GM23338 (cell line): ENCODE measurements around the gene RPS15. TPM values are rescaled to one million over a fixed set of nuclear protein-coding genes. Genes with fewer than 3 reads are reported as not detected.

Experiments
- ATAC-seq: fragments of 200-7000 bp; cut with Tn5 transposase; 3 replicates; pipeline ENCODE4 v1.9.1; 2020
- DNase-seq: peaks from one replicate; pipeline ENCODE4 v3.0.0-alpha.2; 2015; ENCODE audit warnings: low spot score
- H2AFZ ChIP-seq: fragments of 200-600 bp; sonication (generic); 2 replicates; pipeline ENCODE4 v1.8.0; 2016; ENCODE audit warnings: antibody characterized with exemption, mild to moderate bottlenecking, moderate library complexity
- H3F3A ChIP-seq: fragments of 200-600 bp; sonication (generic); replicated peaks from 2 replicates; pipeline ENCODE4 v1.8.0; 2017; ENCODE audit warnings: antibody characterized with exemption, mixed run types, low read depth
- H3K27ac ChIP-seq: fragments of 200-600 bp; sonication (generic); 2 replicates; pipeline ENCODE4 v1.6.1; 2016; ENCODE audit warnings: low read depth
- H3K27me3 ChIP-seq: fragments of 200-600 bp; sonication (generic); 2 replicates; pipeline ENCODE4 v1.8.0; 2016; ENCODE audit warnings: mild to moderate bottlenecking, mixed run types, moderate library complexity; ENCODE audit not compliant: insufficient read depth
- H3K36me3 ChIP-seq: fragments of 200-600 bp; sonication (generic); 2 replicates; pipeline ENCODE4 v1.8.0; 2016; ENCODE audit warnings: mild to moderate bottlenecking; ENCODE audit not compliant: insufficient read depth
- H3K4me1 ChIP-seq: fragments of 200-600 bp; sonication (generic); 2 replicates; pipeline ENCODE4 v1.8.0; 2016; ENCODE audit warnings: mild to moderate bottlenecking, moderate library complexity; ENCODE audit not compliant: insufficient read depth
- H3K4me2 ChIP-seq: fragments of 200-600 bp; sonication (generic); 2 replicates; pipeline ENCODE4 v1.7.1; 2017; ENCODE audit warnings: mixed run types
- H3K4me3 ChIP-seq: fragments of 200-600 bp; sonication (generic); 2 replicates; pipeline ENCODE4 v1.6.1; 2016; ENCODE audit warnings: mixed run types
- H3K79me2 ChIP-seq: fragments of 200-600 bp; sonication (generic); replicated peaks from 2 replicates; pipeline ENCODE4 v1.8.0; 2017; ENCODE audit warnings: mild to moderate bottlenecking; ENCODE audit not compliant: insufficient read depth
- H3K9me2 ChIP-seq: fragments of 200-600 bp; sonication (generic); 2 replicates; pipeline ENCODE4 v1.8.0; 2017; ENCODE audit not compliant: insufficient read depth
- H4K20me1 ChIP-seq: fragments of 200-600 bp; sonication (generic); replicated peaks from 2 replicates; pipeline ENCODE4 v1.8.0; 2017; ENCODE audit warnings: mild to moderate bottlenecking; ENCODE audit not compliant: insufficient read depth
- H3K27ac Mint-ChIP-seq: 2 replicates; pipeline ENCODE4 v1.8.0; 2020; ENCODE audit warnings: inconsistent platforms, mild to moderate bottlenecking, moderate library complexity, mixed read lengths
- H3K27me3 Mint-ChIP-seq: 3 replicates; pipeline ENCODE4 v1.8.0; 2022; ENCODE audit warnings: low read depth, mild to moderate bottlenecking, moderate library complexity, mixed read lengths, inconsistent platforms; ENCODE audit not compliant: insufficient read depth, poor library complexity
- H3K36me3 Mint-ChIP-seq: 3 replicates; pipeline ENCODE4 v1.8.0; 2021; ENCODE audit warnings: low read depth, mild to moderate bottlenecking, inconsistent platforms, moderate library complexity, mixed read lengths
- H3K4me1 Mint-ChIP-seq: 3 replicates; pipeline ENCODE4 v1.8.0; 2020; ENCODE audit warnings: mild to moderate bottlenecking, inconsistent platforms, mixed read lengths
- H3K4me3 Mint-ChIP-seq: 3 replicates; pipeline ENCODE4 v1.8.0; 2021; ENCODE audit warnings: moderate library complexity, mild to moderate bottlenecking, inconsistent platforms, mixed read lengths
- H3K9me3 Mint-ChIP-seq: 3 replicates; pipeline ENCODE4 v1.8.0; 2020; ENCODE audit warnings: moderate library complexity, mild to moderate bottlenecking, inconsistent platforms, mixed read lengths
- CREB1 ChIP-seq: fragments of 250-450 bp; sonication (Bioruptor Pico); IDR thresholded peaks from 2 replicates; pipeline ENCODE4 v1.5.0; 2020; ENCODE audit warnings: low read depth, mild to moderate bottlenecking, moderate library complexity
- EZH2 ChIP-seq: fragments of 200-600 bp; sonication (generic); IDR thresholded peaks from one replicate; pipeline ENCODE4 v1.8.0; 2017; ENCODE audit warnings: antibody characterized with exemption, mild to moderate bottlenecking, low read depth; ENCODE audit not compliant: unreplicated experiment
- EZH2phosphoT487 ChIP-seq: fragments of 200-600 bp; sonication (generic); IDR thresholded peaks from one replicate; pipeline ENCODE4 v1.8.1; 2018; ENCODE audit warnings: antibody characterized with exemption; ENCODE audit not compliant: unreplicated experiment
- POLR2AphosphoS5 ChIP-seq: IDR thresholded peaks from 2 replicates; pipeline ENCODE4 v1.6.1; 2016; ENCODE audit warnings: antibody characterized with exemption, low read depth
- REST ChIP-seq: IDR thresholded peaks from one replicate; pipeline ENCODE4 v1.6.1; 2018; ENCODE audit warnings: antibody characterized with exemption; ENCODE audit not compliant: unreplicated experiment
- ZNF114 ChIP-seq: fragments of 250-450 bp; sonication (Bioruptor Pico); IDR thresholded peaks from 2 replicates; pipeline ENCODE4 v1.5.0; 2020; ENCODE audit warnings: mild to moderate bottlenecking, moderate library complexity
- polyA plus RNA-seq: library from polyadenylated mRNA; unstranded; fragments of >200 nt; fragmentation: Nextera tagmentation; extraction: Ambion mirVana; gene quantifications from 2 replicates; pipeline ENCODE4 v1.2.1, GENCODE V29; 2016
- total RNA-seq: library from RNA; depleted of rRNA; stranded (reverse); fragments of >200 nt; shearing (Covaris generic); gene quantifications from 2 replicates; pipeline ENCODE4 v1.2.3, GENCODE V29; 2014

RPS15 gene
- total and polyA plus RNA-seq, 2 experiments from 2014 or later: 2,953 to 3,861 TPM

DNA sequence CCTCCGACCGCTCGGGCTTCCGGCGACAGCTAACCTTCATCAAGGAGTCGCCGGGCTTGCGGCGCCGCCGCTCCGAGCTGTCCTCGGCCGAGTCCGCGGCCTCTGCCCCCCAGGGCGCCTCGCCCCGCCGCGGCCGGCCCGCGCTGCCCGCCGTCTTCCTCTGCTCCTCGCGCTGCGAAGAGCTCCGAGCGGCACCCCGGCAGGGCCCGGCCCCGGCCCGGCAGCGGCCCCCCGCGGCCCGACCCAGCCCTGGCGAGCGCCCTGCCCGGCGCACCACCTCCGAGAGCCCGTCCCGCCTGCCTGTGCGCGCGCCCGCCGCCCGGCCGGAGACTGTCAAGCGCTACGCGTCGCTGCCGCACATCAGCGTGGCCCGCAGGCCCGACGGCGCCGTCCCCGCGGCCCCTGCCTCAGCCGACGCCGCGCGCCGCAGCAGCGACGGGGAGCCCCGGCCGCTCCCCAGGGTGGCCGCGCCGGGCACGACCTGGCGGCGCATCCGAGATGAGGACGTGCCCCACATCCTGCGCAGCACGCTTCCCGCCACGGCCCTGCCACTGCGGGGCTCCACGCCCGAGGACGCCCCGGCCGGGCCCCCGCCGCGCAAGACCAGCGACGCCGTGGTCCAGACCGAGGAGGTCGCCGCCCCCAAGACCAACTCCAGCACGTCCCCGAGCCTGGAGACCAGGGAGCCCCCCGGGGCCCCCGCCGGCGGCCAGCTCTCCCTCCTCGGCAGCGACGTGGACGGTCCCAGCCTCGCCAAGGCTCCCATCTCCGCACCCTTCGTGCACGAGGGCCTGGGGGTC lies 31.3 kb downstream of the RPS15 start:
- Mint-ChIP-seq H3K27me3 (peaks cover 63% of the 10 kb centered on the region), H3K4me1 (peaks cover 6% of the 10 kb centered on the region; the same call in 2 of the 3 replicates), H3K4me3 (no peak overlapping the region), H3K9me3 (0 out of 3 replicates have a peak, but pooled peaks cover 3% of the 10 kb centered on the region), H3K27ac (no peak overlapping the region), H3K36me3 (no peaks in the 10 kb centered on the region; the same call in 2 of the 3 replicates)
- Histone ChIP-seq H3K79me2 (no peaks in the 10 kb centered on the region), H3K36me3 (no peaks in the 10 kb centered on the region), H3K4me1 (peaks cover 6% of the 10 kb centered on the region; the same call in 1 of the 2 replicates), H3K4me2 (peak overlapping the region; percentile 89), H3F3A (peaks cover 21% of the 10 kb centered on the region), H2AFZ (no peak overlapping the region), H4K20me1 (peaks cover 11% of the 10 kb centered on the region; the same call in 1 of the 2 replicates), H3K27me3 (peaks cover 86% of the 10 kb centered on the region), H3K4me3 (peak overlapping the region; percentile 63), H3K9me2 (no peaks in the 10 kb centered on the region), H3K27ac (no peak overlapping the region)
- no peak for ATAC-seq
- DNase-seq: no peak
- TF ChIP-seq CREB1 (CRISPR knock-in tag) (no peak), POLR2AphosphoS5 (no peak), EZH2 (no peak), EZH2phosphoT487 (no peak)

GRCh38 chr19:1470055-1470304 lies 31.8 kb downstream of the RPS15 start:
- no peak overlapping the region for H2AFZ ChIP-seq
- H3K4me3 ChIP-seq: peak overlapping the region; percentile 63
- H3K4me1 ChIP-seq: peaks cover 6% of the 10 kb centered on the region; the same call in 1 of the 2 replicates
- ATAC-seq (no peak), DNase-seq (no peak)
- peaks cover 81% of the 10 kb centered on the region for H3K27me3 ChIP-seq
- Mint-ChIP-seq H3K9me3 (0 out of 3 replicates have a peak, but pooled peaks cover 3% of the 10 kb centered on the region), H3K4me3 (peak overlapping the region; percentile 58), H3K36me3 (no peaks in the 10 kb centered on the region; the same call in 2 of the 3 replicates), H3K27ac (no peak overlapping the region), H3K27me3 (peaks cover 58% of the 10 kb centered on the region), H3K4me1 (peaks cover 6% of the 10 kb centered on the region; the same call in 2 of the 3 replicates)
- no peaks in the 10 kb centered on the region for H3K9me2 ChIP-seq
- H3K36me3 ChIP-seq: no peaks in the 10 kb centered on the region
- H4K20me1 ChIP-seq: peaks cover 11% of the 10 kb centered on the region; the same call in 1 of the 2 replicates
- peak overlapping the region; percentile 89 for H3K4me2 ChIP-seq
- no peak overlapping the region for H3K27ac ChIP-seq
- peak; percentile 14; the same call in 1 of the 2 replicates for TF ChIP-seq POLR2AphosphoS5
- peak; percentile 5 for TF ChIP-seq EZH2
- TF ChIP-seq EZH2phosphoT487: no peak
- no peaks in the 10 kb centered on the region for H3K79me2 ChIP-seq
- H3F3A ChIP-seq: peaks cover 21% of the 10 kb centered on the region

DNA sequence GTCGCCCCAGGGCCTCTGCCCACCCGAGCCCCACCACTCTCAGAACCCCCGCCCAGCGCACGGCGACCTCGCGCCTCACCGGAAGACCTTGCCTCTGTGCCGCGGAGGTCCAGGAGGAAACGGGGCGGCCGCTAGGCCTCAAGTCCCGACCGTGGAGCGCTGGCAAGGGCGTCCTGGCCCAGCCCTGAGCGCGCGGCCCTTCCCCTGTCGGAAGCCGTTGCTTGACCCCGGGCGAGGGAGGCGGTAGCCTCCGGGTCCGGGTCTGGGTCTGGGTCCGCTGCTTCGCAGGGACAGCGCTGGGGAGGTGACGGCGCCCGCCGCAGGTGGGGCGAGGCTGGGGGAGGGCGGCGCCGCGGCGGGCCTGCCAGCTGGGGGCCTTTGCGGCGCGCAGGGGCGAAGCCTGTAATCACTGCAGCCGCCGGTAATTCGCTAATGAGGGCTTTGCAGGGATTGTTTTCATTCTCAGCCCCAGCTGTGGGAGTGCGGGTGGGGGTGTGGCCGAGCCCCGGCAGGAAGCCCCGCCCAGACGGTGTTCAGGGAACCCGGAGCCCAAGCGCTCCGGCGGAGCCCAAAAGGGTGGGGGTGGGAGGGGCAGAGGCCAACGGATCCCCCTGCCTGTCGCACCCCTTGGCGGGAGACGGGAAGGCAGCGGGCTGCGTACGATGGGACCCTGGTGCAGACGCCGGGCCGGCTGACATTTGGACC lies 32.3 kb downstream of the RPS15 start:
- Histone ChIP-seq H3K9me2 (no peaks in the 10 kb centered on the region), H3K36me3 (no peaks in the 10 kb centered on the region), H3K4me3 (peak overlapping the region; percentile 63), H3K4me1 (peaks cover 6% of the 10 kb centered on the region; the same call in 1 of the 2 replicates), H3K79me2 (no peaks in the 10 kb centered on the region), H3K27ac (no peak overlapping the region), H3K27me3 (peaks cover 77% of the 10 kb centered on the region), H3F3A (peaks cover 18% of the 10 kb centered on the region), H3K4me2 (peak overlapping the region; percentile 89), H2AFZ (no peak overlapping the region), H4K20me1 (peaks cover 11% of the 10 kb centered on the region; the same call in 1 of the 2 replicates)
- Mint-ChIP-seq H3K27ac (no peak overlapping the region), H3K4me3 (peak overlapping the region; percentile 58), H3K4me1 (peaks cover 6% of the 10 kb centered on the region; the same call in 2 of the 3 replicates), H3K9me3 (0 out of 3 replicates have a peak, but pooled peaks cover 3% of the 10 kb centered on the region), H3K27me3 (peaks cover 55% of the 10 kb centered on the region), H3K36me3 (no peaks in the 10 kb centered on the region; the same call in 2 of the 3 replicates)
- ATAC-seq: peak; percentile 28
- DNase-seq: peak; percentile 84
- TF ChIP-seq ZNF114 (CRISPR knock-in tag) (no peak), REST (no peak), POLR2AphosphoS5 (no peak; the same call in 1 of the 2 replicates)
